HG02678 (cell line): Measurements from ENCODE around the gene SLC44A1.
A peak's percentile ranks its signal among the peaks of the same experiment; 100 is the strongest.

ENCODE experiments used
- ATAC-seq: cut with Tn5 transposase; IDR thresholded peaks from one replicate; pipeline ENCODE4 v1.9.1; 2021; ENCODE audit warnings: mild to moderate bottlenecking, moderate library complexity; ENCODE audit not compliant: unreplicated experiment

SLC44A1 gene

GRCh38 chr9:105244003-105244733 is at the start of gene SLC44A1:
Gene SLC44A1 (plus strand): TSS chr9:105244651. CDS start chr9:105244869, 218 bp downstream.
- peak; percentile 87 for ATAC-seq

- ATAC-seq: no peak
These were observed 49.2 kb upstream of the SLC44A1 start for GRCh38 chr9:105195259-105195658.

DNA sequence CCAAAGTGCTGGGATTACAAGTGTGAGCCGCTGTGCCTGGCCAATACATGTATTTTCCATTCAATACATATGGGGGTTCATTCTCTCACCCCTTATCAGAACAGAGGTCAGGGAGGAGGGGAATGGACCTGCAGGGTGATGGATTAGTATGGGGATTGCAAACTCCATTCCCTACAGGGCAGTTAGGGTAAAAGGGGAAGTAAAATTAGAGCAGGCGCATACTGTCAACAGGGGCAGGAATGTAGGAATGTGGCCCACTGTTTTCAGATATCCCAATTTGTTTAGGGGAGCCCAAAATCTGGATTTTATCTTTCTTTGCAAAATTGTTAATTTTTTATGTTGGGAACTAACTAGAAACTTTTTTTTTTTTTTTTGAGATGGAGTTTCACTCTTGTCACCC is 46.4 kb upstream of the SLC44A1 start:
- no peak for ATAC-seq

DNA sequence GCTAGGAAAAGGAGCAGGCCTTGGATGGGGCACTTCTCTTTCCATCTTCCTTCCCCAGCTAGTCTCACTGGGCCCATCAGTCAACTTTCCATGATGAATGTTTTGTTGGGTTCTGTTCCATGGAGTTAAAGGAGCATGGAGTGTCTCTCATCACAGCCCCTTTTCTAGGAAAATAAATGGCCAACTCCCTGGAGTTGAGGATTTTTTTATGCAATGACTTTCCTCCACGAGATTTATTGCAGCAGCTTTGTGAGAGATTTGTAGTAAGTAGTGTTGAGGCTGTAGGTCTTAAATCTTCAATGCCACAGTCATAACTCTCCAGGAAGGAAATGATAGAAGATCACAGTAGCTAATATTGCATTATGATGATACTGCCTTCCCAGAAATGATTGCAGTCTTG is 45.6 kb upstream of the SLC44A1 start:
- no peak for ATAC-seq

- no peak for ATAC-seq
These were observed 40.0 kb upstream of the SLC44A1 start for GRCh38 chr9:105204416-105204815.

DNA sequence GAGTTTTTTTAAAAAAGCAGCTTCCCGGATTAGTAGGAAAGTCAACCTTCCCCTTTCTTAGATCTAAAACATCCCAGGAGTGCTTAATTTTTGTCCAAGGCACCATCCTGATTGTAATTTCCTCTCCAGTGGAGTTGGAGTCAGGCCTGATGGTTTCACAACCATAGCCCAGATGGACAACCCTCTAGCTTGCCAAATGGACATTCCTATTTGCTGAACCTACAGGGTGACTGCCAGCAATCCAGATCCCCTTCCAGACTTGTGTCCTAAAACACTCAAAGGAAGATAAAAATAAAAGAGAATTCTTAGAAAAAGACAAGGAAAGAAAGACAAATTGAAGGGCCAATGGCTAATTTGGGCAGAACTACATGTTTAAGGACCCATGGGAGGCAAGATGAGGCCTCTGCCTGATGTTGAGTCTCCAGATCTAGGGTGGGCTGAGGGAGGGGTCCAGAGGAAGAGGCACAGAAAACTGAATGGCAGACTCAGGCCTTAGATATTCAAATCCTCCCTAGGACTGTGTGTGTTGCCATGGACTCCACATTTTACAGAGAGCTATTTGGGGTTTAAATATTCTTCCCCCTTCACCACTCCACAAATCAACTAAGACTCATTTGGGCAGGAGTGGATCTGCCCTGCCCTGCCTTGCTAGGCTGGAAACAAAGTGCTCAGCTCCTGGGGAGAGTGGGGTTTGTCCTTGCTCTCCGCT is 38.5 kb upstream of the SLC44A1 start:
- ATAC-seq: no peak

DNA sequence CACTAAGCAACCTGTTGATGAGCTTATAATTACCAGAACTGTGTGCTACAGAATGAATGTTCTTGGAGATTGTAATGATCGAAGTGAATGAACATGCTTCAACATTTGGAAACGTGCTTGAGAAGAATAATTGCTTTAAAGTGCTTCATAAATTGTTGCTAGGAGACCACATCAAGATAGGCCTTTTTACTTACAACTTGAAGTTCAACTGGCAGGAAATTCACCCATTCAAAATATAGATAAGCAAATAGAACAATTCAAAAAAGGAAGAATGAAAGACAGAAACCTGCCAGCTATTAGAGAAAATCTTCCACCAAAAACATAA is 38.0 kb upstream of the SLC44A1 start:
- ATAC-seq: no peak

DNA sequence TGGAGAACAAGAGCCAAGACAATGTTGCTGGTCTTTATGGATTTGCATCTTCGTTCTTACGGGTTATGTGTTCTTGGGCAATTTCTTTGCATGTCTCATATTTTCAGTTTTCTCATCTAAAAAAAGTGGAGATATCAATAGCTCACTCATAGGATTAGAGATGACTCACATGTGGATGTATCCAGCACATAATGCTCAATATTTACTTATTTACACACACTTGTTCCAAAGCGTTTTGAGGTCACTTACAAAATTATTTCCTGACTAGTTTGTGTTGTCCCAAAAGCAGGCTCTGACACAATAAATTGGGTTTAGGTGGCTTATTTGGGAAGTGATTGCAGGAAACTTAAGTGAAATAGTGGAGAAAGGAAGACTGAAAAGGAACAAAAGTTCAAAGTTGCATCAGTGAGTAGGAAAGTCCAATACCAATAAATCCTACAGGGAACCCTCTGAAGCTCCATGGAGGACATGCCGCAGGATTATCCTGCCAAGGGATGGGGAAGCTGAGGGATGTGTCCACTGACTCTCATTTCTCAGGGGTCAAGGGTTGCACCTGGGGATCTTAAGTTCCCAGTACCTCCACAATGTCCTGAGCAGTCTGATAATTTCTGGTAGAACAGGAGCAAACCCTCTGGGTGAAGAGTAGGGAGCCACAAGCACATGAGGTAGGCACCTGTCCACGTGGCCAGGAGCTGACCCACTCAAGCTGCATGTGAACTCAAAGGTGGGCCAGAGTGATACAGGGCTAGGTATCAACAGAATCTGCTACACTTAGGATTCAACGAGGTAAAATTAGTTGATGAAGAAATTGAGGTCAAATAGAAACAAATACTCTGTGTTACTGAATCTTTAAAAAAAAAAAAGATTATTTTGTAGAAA is 37.4 kb upstream of the SLC44A1 start:
- ATAC-seq: no peak

- ATAC-seq: no peak
These were observed 27.8 kb upstream of the SLC44A1 start for GRCh38 chr9:105216440-105217178.

DNA sequence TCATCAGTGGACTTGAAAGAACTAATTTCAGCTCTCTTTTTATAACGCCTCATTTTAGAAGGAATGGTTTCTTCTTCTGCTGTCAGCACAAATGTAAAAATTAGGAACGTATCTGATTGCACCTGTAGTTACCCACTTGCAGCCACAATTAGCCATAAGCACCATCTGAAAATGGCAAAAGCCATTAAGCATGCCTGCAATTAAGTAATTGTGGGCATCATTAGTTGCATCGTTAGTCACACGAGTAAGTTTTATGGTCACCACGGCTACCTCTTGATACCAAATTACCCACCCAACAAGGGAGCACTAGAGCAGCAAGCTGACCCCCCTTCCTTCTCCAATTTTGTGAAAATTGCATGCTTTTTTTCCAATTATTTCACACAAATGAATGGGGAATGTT is 25.8 kb upstream of the SLC44A1 start:
- no peak for ATAC-seq

DNA sequence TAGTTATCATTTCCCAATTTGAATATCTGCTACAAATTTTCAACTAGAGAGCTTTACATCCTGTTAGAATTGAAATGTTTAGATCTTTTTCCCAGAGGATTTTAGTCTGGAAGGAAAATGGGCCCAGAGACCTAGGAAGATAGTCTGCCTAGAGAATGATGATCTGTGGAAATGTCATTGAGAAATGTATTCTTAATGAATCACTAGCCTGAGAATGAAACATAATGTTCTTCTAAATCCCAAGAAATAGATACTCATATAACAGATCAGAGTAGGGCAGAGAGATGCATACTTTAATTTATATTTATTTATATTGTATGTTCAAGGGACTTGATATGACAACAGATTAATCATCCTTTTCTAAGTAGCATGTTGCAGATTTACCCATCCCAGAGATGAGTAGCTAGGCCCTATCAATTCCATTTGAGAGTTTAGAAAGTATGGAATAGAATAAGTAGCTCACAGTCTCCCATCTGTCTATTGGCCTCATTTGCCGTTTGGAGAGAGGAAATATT is 25.1 kb upstream of the SLC44A1 start:
- no peak for ATAC-seq

- ATAC-seq: no peak
These were observed 24.0 kb upstream of the SLC44A1 start for GRCh38 chr9:105220451-105220850.

- ATAC-seq: no peak
These were observed 20.8 kb upstream of the SLC44A1 start for GRCh38 chr9:105223544-105224140.

GRCh38 chr9:105226055-105226454 is 18.4 kb upstream of the SLC44A1 start:
- no peak for ATAC-seq

- no peak for ATAC-seq
These were observed 12.2 kb upstream of the SLC44A1 start for GRCh38 chr9:105232207-105232606.

GRCh38 chr9:105233873-105234272 is 10.6 kb upstream of the SLC44A1 start:
- ATAC-seq: no peak

GRCh38 chr9:105236261-105236660 is 8.2 kb upstream of the SLC44A1 start:
- no peak for ATAC-seq

DNA sequence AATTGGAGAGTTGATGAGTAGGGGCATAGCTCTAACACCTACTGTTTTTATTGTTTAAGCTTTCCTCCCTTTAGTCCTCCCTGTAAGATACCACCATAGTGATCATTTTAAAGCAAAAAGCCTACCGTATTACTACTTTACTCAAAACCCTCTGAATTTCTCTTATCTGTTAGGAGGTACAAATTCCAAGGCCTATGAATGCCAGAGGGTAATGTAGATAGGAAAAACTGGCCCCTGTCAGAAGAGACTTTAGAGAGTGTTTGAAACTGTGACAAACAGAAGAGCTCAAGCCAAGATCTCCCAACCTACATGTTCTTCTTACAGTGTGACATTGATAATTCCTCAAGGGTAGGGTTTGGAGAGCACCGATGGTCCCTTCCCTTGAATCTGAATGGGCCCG is 7.2 kb upstream of the SLC44A1 start:
- ATAC-seq: no peak

GRCh38 chr9:105238302-105238701 is 6.1 kb upstream of the SLC44A1 start:
- no peak for ATAC-seq

DNA sequence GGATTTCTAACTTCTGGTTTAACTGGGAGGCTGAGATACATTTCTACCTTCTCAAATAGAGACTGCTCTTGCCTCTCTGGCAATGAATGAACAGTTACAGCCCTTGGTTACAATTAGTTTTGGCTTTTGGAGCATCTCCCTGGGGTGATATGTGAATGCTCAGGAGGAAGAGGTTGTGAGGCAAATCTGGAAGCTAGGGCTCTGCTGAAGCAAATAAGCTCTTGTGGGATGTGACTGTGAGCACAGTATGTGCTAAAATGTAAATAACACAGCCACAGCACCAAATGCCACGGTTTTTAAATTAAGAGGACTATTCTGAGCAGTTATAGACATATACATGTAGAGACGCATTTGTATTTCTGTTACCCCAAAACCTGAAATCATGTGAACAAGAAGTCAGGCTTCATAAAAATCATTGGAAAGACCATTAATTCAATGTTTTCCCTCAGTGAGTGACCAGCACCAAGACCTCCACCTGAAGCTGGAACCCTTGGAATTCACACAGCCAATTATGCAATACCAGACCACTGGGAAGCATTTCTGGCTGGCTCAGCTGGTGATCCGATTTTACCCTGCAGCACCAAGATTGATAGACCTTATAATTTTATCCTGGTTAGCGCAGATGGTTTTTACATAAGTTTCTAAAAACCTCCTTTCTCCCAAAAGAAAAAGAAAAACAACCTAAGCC is 3.0 kb upstream of the SLC44A1 start:
- no peak for ATAC-seq
